HG02571 (cell line): ENCODE measurements around the gene GOLGA8S.
"Not testable (repeated sequence)": the region's sequence is repeated elsewhere in the genome, so short reads cannot be mapped to it uniquely, and the experiment has no call there.

ENCODE experiments used
- ATAC-seq: cut with Tn5 transposase; IDR thresholded peaks from one replicate; pipeline ENCODE4 v1.9.1; 2021; ENCODE audit warnings: mild to moderate bottlenecking, moderate library complexity; ENCODE audit not compliant: unreplicated experiment

Gene GOLGA8S

GRCh38 chr15:23395832-23396231, 41.3 kb downstream of the GOLGA8S start:
- no peak for ATAC-seq

- ATAC-seq, result no peak
Measured at GRCh38 chr15:23397779-23398178, 43.2 kb downstream of the GOLGA8S start.

- ATAC-seq, result not testable (repeated sequence)
Measured at GRCh38 chr15:23398357-23398756, 43.8 kb downstream of the GOLGA8S start.

- ATAC-seq, result not testable (repeated sequence)
Measured at GRCh38 chr15:23399207-23399606, 44.7 kb downstream of the GOLGA8S start.

- no peak for ATAC-seq
Measured at GRCh38 chr15:23401627-23402026, 47.1 kb downstream of the GOLGA8S start.

- no peak for ATAC-seq
Measured at GRCh38 chr15:23402140-23402539, 47.6 kb downstream of the GOLGA8S start.

- no peak for ATAC-seq
Measured at GRCh38 chr15:23402544-23402943, 48.0 kb downstream of the GOLGA8S start.

GRCh38 chr15:23403550-23403949, 49.0 kb downstream of the GOLGA8S start:
- no peak for ATAC-seq

GRCh38 chr15:23411841-23412240, 57.3 kb downstream of the GOLGA8S start:
- no peak for ATAC-seq

- not testable (repeated sequence) for ATAC-seq
Measured at GRCh38 chr15:23412881-23413600, 58.5 kb downstream of the GOLGA8S start.
